ENCODE measurements around the gene MAFG.

- TF ChIP-seq RAD21 (conservative IDR thresholded peaks at IDR 0.05) = no peak
- TF ChIP-seq CTCF (IDR thresholded peaks at IDR 0.05; ENCODE audit: poor library complexity, severe bottlenecking) = no peak
- TF ChIP-seq EP300 (conservative IDR thresholded peaks at IDR 0.05; ENCODE audit: poor library complexity, severe bottlenecking) = no peak
- TF ChIP-seq POLR2AphosphoS5 (IDR thresholded peaks at IDR 0.05) = no peak
- no peak for TF ChIP-seq EZH2 (IDR thresholded peaks at IDR 0.05; ENCODE audit: borderline replicate concordance, insufficient read depth, low read length, poor library complexity, severe bottlenecking)
- no peak for TF ChIP-seq MXI1 (conservative IDR thresholded peaks at IDR 0.05; ENCODE audit: poor library complexity, severe bottlenecking)
- no peak for TF ChIP-seq TAF1 (IDR thresholded peaks at IDR 0.05; ENCODE audit: low read depth)
- no peak for TF ChIP-seq REST (IDR thresholded peaks at IDR 0.05; ENCODE audit: borderline replicate concordance)
These were observed 1.2 kb upstream of the MAFG start for GRCh38 chr17:81928544-81929252.
